H9 (cell line): ENCODE results near the gene ANO2. TPM values are rescaled to one million over a fixed set of nuclear protein-coding genes. Genes with fewer than 3 reads are reported as not detected.

Source experiments
- DNase-seq: peaks from one replicate; pipeline ENCODE4 v3.0.0-alpha.2; 2017
- H2AFZ ChIP-seq: one replicate; pipeline ENCODE4 v1.6.1; 2013; ENCODE audit warnings: mild to moderate bottlenecking, low read length, control low read depth, moderate library complexity
- H2AK5ac ChIP-seq: 2 replicates; pipeline ENCODE4 v1.6.1; 2013; ENCODE audit warnings: low read length, control low read depth, mixed read lengths; ENCODE audit not compliant: insufficient read length
- H2BK120ac ChIP-seq: one replicate; pipeline ENCODE4 v1.6.1; 2013; ENCODE audit warnings: low read depth, mild to moderate bottlenecking, low read length, control low read depth, inconsistent platforms; ENCODE audit not compliant: poor library complexity, severe bottlenecking
- H2BK12ac ChIP-seq: 2 replicates; pipeline ENCODE4 v1.6.1; 2013; ENCODE audit warnings: low read length, control low read depth, mixed read lengths, low read depth; ENCODE audit not compliant: insufficient read length
- H2BK15ac ChIP-seq: 2 replicates; pipeline ENCODE4 v1.6.1; 2013; ENCODE audit warnings: low read depth, low read length, control low read depth
- H2BK20ac ChIP-seq: one replicate; pipeline ENCODE4 v1.6.1; 2013; ENCODE audit warnings: low read depth, mild to moderate bottlenecking, low read length, control low read depth, inconsistent platforms; ENCODE audit not compliant: poor library complexity, severe bottlenecking
- H2BK5ac ChIP-seq: 2 replicates; pipeline ENCODE4 v1.6.1; 2013; ENCODE audit warnings: low read length, control low read depth, mixed read lengths; ENCODE audit not compliant: insufficient read length
- H3K14ac ChIP-seq: 2 replicates; pipeline ENCODE4 v1.6.1; 2013; ENCODE audit warnings: low read length, control low read depth; ENCODE audit not compliant: insufficient read depth
- H3K18ac ChIP-seq: 2 replicates; pipeline ENCODE4 v1.6.1; 2013; ENCODE audit warnings: low read depth, mild to moderate bottlenecking, mixed read lengths, low read length, control low read depth; ENCODE audit not compliant: insufficient read length
- H3K23ac ChIP-seq: 2 replicates; pipeline ENCODE4 v1.6.1; 2013; ENCODE audit warnings: low read length, control low read depth, mixed read lengths, low read depth; ENCODE audit not compliant: insufficient read length
- H3K23me2 ChIP-seq: 2 replicates; pipeline ENCODE4 v1.6.1; 2013; ENCODE audit warnings: low read depth, mild to moderate bottlenecking, mixed read lengths, low read length, control low read depth; ENCODE audit not compliant: insufficient read length, poor library complexity, severe bottlenecking
- H3K27ac ChIP-seq: 2 replicates; pipeline ENCODE4 v1.5.1; 2013; ENCODE audit warnings: low read length, control low read depth, mixed read lengths, low read depth; ENCODE audit not compliant: insufficient read length
- H3K27me3 ChIP-seq: 2 replicates; pipeline ENCODE4 v1.6.1; 2013; ENCODE audit warnings: low read length, control low read depth, inconsistent platforms; ENCODE audit not compliant: insufficient read depth
- H3K4ac ChIP-seq: 2 replicates; pipeline ENCODE4 v1.6.1; 2013; ENCODE audit warnings: low read depth, mild to moderate bottlenecking, control low read depth, inconsistent platforms, low read length, moderate library complexity
- H3K4me1 ChIP-seq: 2 replicates; pipeline ENCODE4 v1.6.1; 2013; ENCODE audit warnings: low read length, control low read depth, inconsistent platforms; ENCODE audit not compliant: insufficient read depth
- H3K4me2 ChIP-seq: 2 replicates; pipeline ENCODE4 v1.6.1; 2013; ENCODE audit warnings: low read length, control low read depth, mixed read lengths; ENCODE audit not compliant: insufficient read length, insufficient read depth
- H3K56ac ChIP-seq: 2 replicates; pipeline ENCODE4 v1.6.1; 2013; ENCODE audit warnings: low read depth, mild to moderate bottlenecking, mixed read lengths, low read length, control low read depth; ENCODE audit not compliant: insufficient read length
- H3K79me1 ChIP-seq: 2 replicates; pipeline ENCODE4 v1.6.1; 2013; ENCODE audit warnings: low read depth, mild to moderate bottlenecking, moderate library complexity, low read length, control low read depth, inconsistent platforms; ENCODE audit not compliant: insufficient read depth, poor library complexity, severe bottlenecking
- H3K79me2 ChIP-seq: 2 replicates; pipeline ENCODE4 v1.6.1; 2013; ENCODE audit warnings: low read length, control low read depth, inconsistent platforms; ENCODE audit not compliant: insufficient read depth
- H3K9ac ChIP-seq: 2 replicates; pipeline ENCODE4 v1.6.1; 2013; ENCODE audit warnings: low read length, control low read depth, mixed read lengths; ENCODE audit not compliant: insufficient read length; ENCODE audit errors: extremely low read depth
- H3K9me3 ChIP-seq: one replicate; pipeline ENCODE4 v1.6.1; 2013; ENCODE audit warnings: low read depth, low read length, inconsistent platforms; ENCODE audit not compliant: control insufficient read depth
- H3T11ph ChIP-seq: one replicate; pipeline ENCODE4 v1.6.1; 2013; ENCODE audit warnings: mild to moderate bottlenecking, low read length, control low read depth, inconsistent platforms
- H4K20me1 ChIP-seq: one replicate; pipeline ENCODE4 v1.6.1; 2013; ENCODE audit not compliant: control insufficient read depth, insufficient read length, insufficient read depth
- H4K5ac ChIP-seq: 2 replicates; pipeline ENCODE4 v1.6.1; 2013; ENCODE audit warnings: low read depth, mild to moderate bottlenecking, mixed read lengths, low read length, control low read depth; ENCODE audit not compliant: insufficient read length
- H4K8ac ChIP-seq: replicated peaks from 2 replicates; pipeline ENCODE4 v1.6.1; 2013; ENCODE audit warnings: low read length, control low read depth, mixed read lengths, low read depth; ENCODE audit not compliant: insufficient read length
- H4K91ac ChIP-seq: 2 replicates; pipeline ENCODE4 v1.6.1; 2013; ENCODE audit warnings: low read depth, mild to moderate bottlenecking, moderate library complexity, mixed read lengths, low read length, control low read depth; ENCODE audit not compliant: insufficient read length
- H3K27ac Mint-ChIP-seq, 3 experiments: 2 replicates in 2 of 3; 3 replicates in 1 of 3; pipeline ENCODE4 v1.8.0; 2020 to 2021; ENCODE audit warnings: mixed read lengths in 3 of 3, mild to moderate bottlenecking in 1 of 3, moderate library complexity in 1 of 3
- H3K27me3 Mint-ChIP-seq: 2 replicates; pipeline ENCODE4 v1.8.0; 2021; ENCODE audit warnings: low read depth, mild to moderate bottlenecking, moderate library complexity, mixed read lengths
- H3K36me3 Mint-ChIP-seq, 3 experiments: 2 replicates in 2 of 3; 3 replicates in 1 of 3; pipeline ENCODE4 v1.8.0; 2020 to 2021; ENCODE audit warnings: low read depth in 3 of 3, mixed read lengths in 3 of 3; ENCODE audit not compliant: insufficient read depth in 1 of 3
- H3K4me1 Mint-ChIP-seq, 2 experiments: 2 replicates each; pipeline ENCODE4 v1.8.0; 2020; ENCODE audit warnings: mixed read lengths in 2 of 2
- H3K4me3 Mint-ChIP-seq, 2 experiments: 2 replicates in 1 of 2; 3 replicates in 1 of 2; pipeline ENCODE4 v1.8.0; 2020 to 2021; ENCODE audit warnings: mild to moderate bottlenecking in 2 of 2, mixed read lengths in 2 of 2, moderate library complexity in 1 of 2
- H3K9me3 Mint-ChIP-seq, 2 experiments: 2 replicates in 1 of 2; 3 replicates in 1 of 2; pipeline ENCODE4 v1.8.0; 2020; ENCODE audit warnings: mild to moderate bottlenecking in 2 of 2, mixed read lengths in 2 of 2, moderate library complexity in 1 of 2
- CTCF ChIP-seq: fragments of 200-600 bp; sonication (generic); conservative IDR thresholded peaks from 3 replicates; pipeline ENCODE4 v1.8.0; 2021; ENCODE audit warnings: antibody characterized with exemption, mild to moderate bottlenecking
- WGBS: extraction: QIAGEN DNeasy Blood & Tissue Kit; methylation state at CpG from one replicate; pipeline ENCODE4 v1.1.7; 2013; ENCODE audit warnings: missing lambda C conversion rate, low lambda C conversion rate, mixed read lengths; ENCODE audit not compliant: insufficient read length; ENCODE audit errors: extremely low coverage; 5-methylcytosine and 5-hydroxymethylcytosine counted together
- total RNA-seq: library from RNA; stranded (reverse); gene quantifications from 2 replicates; pipeline ENCODE4 v1.2.1, GENCODE V29; 2021

The ANO2 gene
- total RNA-seq, 1 experiment from 2014 or later: 3.8 TPM

GRCh38 chr12:5556033-5556614 is 388.9 kb downstream of the ANO2 start:
- Histone ChIP-seq H2AFZ (no peak overlapping the region), H2BK12ac (no peak overlapping the region), H3K4me2 (no peak overlapping the region), H3K56ac (no peak overlapping the region), H2BK5ac (no peak overlapping the region), H3K27ac (no peak overlapping the region), H3K23ac (no peak overlapping the region), H4K8ac (no peak overlapping the region), H3K14ac (no peak overlapping the region), H3K4me1 (no peaks in the 10 kb centered on the region), H3K27me3 (no peaks in the 10 kb centered on the region), H3K18ac (no peak overlapping the region), H2BK120ac (no peak overlapping the region), H3K9ac (no peak overlapping the region), H2AK5ac (no peak overlapping the region), H3K79me1 (no peaks in the 10 kb centered on the region), H3T11ph (no peak overlapping the region), H4K20me1 (no peaks in the 10 kb centered on the region), H3K79me2 (no peaks in the 10 kb centered on the region), H2BK20ac (no peak overlapping the region), H4K5ac (no peak overlapping the region), H4K91ac (no peak overlapping the region), H3K9me3 (no peaks in the 10 kb centered on the region), H3K23me2 (no peaks in the 10 kb centered on the region), H3K4ac (no peak overlapping the region), H2BK15ac (no peak overlapping the region)
- Mint-ChIP-seq H3K27me3 (peaks cover 7% of the 10 kb centered on the region), H3K36me3 (peaks cover 0 to 10% (median 7%) of the 10 kb centered on the region in 3 experiments; a peak in 4 of 7 replicates), H3K27ac (no peak overlapping the region; a peak in 1 of 7 replicates), H3K9me3 (peaks cover 0 to 5% of the 10 kb centered on the region in 2 experiments; a peak in 1 of 5 replicates), H3K4me3 (no peak overlapping the region), H3K4me1 (peaks cover 21 to 28% of the 10 kb centered on the region in 2 experiments)
- WGBS: no CpG with 5 or more reads among the region's 13 CpGs
- TF ChIP-seq CTCF: peak; percentile 78
- DNase-seq: peak; percentile 72
